DOHH2 (cell line): ENCODE data around the gene GLIS2.

Source experiments
- CTCF ChIP-seq: fragments of 200-600 bp; sonication (generic); IDR thresholded peaks from one replicate; pipeline ENCODE4 v1.5.1; 2014; ENCODE audit warnings: antibody characterized with exemption, mild to moderate bottlenecking, low read depth, low read length; ENCODE audit not compliant: poor library complexity, severe bottlenecking
- EZH2phosphoT487 ChIP-seq: fragments of 200-600 bp; sonication (generic); IDR thresholded peaks from 2 replicates; pipeline ENCODE4 v1.6.1; 2017; ENCODE audit warnings: borderline replicate concordance, mild to moderate bottlenecking, antibody characterized with exemption, low read length, moderate library complexity, mixed read lengths

GRCh38 chr16:4358831-4359561 is 43.1 kb downstream of the GLIS2 start:
- TF ChIP-seq CTCF (peak; percentile 93), EZH2phosphoT487 (no peak)
